Prostate gland (tissue), 2 donors: ENCODE data around the gene ZSCAN25.

Source experiments
- POLR2A ChIP-seq: fragments of 450-650 bp; IDR thresholded peaks from one replicate; pipeline ENCODE4 v1.6.1; 2016; ENCODE audit warnings: antibody characterized with exemption, mild to moderate bottlenecking
- POLR2AphosphoS5 ChIP-seq: sonication (generic); formaldehyde crosslinking; IDR thresholded peaks from one replicate; pipeline ENCODE4 v1.6.1; 2017; ENCODE audit warnings: antibody characterized with exemption
- TF ChIP-seq, protein P1 (sequence below), 4 experiments: fragments of 200-600 bp in 2 of 4; fragments of 450-650 bp in 2 of 4; sonication (generic) in 2 of 4; IDR thresholded peaks; 1 replicate in 3 of 4; 2 replicates in 1 of 4; pipeline ENCODE4 v1.5.1; 2016 to 2019; ENCODE audit warnings: antibody characterized with exemption in 4 of 4, mild to moderate bottlenecking in 2 of 4, moderate library complexity in 2 of 4

DNA sequence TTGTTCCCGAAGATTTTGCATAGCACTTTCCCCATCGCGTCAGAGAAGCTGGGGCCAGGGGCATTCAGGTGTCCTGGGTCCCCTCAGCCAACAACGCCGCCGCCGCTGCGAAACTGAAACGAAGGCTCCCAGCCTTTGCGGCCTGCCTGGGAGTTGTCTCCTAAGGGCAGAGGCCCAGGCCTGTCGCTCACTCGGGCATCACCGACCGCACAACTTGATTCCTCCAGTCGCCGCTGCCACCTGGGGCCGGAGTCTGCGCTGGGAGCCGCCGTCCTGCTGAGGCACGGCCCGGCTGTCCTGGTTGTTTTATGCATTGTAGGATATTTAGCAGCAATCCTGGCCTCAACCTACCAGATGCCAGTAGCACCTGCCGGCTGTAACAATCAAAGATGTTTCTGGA lies 22.0 kb downstream of the ZSCAN25 start:
- TF ChIP-seq, protein P1, sequence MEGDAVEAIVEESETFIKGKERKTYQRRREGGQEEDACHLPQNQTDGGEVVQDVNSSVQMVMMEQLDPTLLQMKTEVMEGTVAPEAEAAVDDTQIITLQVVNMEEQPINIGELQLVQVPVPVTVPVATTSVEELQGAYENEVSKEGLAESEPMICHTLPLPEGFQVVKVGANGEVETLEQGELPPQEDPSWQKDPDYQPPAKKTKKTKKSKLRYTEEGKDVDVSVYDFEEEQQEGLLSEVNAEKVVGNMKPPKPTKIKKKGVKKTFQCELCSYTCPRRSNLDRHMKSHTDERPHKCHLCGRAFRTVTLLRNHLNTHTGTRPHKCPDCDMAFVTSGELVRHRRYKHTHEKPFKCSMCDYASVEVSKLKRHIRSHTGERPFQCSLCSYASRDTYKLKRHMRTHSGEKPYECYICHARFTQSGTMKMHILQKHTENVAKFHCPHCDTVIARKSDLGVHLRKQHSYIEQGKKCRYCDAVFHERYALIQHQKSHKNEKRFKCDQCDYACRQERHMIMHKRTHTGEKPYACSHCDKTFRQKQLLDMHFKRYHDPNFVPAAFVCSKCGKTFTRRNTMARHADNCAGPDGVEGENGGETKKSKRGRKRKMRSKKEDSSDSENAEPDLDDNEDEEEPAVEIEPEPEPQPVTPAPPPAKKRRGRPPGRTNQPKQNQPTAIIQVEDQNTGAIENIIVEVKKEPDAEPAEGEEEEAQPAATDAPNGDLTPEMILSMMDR (IDR thresholded peaks at IDR 0.05) = no peak
- TF ChIP-seq POLR2A (no peak), POLR2AphosphoS5 (no peak)
